ENCODE results near the gene CUL1.

The CUL1 gene

GRCh38 chr7:148761499-148762278, 63.0 kb downstream of the CUL1 start:
- DNase-seq (ENCODE audit: low spot score): no peak

GRCh38 chr7:148763622-148764021, 64.9 kb downstream of the CUL1 start:
- DNase-seq (ENCODE audit: low spot score): no peak

- DNase-seq (ENCODE audit: low spot score): no peak
Measured at GRCh38 chr7:148770004-148770403, 71.3 kb downstream of the CUL1 start.

- peak; percentile 82 for DNase-seq (ENCODE audit: low spot score)
Measured at GRCh38 chr7:148772297-148773089, 73.8 kb downstream of the CUL1 start.

GRCh38 chr7:148773334-148773733, 74.6 kb downstream of the CUL1 start:
- DNase-seq (ENCODE audit: low spot score): no peak

- no peak for DNase-seq (ENCODE audit: low spot score)
Measured at GRCh38 chr7:148774471-148774870, 75.8 kb downstream of the CUL1 start.

- no peak for DNase-seq (ENCODE audit: low spot score)
Measured at GRCh38 chr7:148782757-148783456, 84.2 kb downstream of the CUL1 start.

GRCh38 chr7:148783801-148784527, 85.3 kb downstream of the CUL1 start:
- DNase-seq (ENCODE audit: low spot score): no peak

- DNase-seq (ENCODE audit: low spot score): no peak
Measured at GRCh38 chr7:148787571-148788295, 89.0 kb downstream of the CUL1 start.

GRCh38 chr7:148789220-148789619, 90.5 kb downstream of the CUL1 start:
- DNase-seq (ENCODE audit: low spot score): no peak

GRCh38 chr7:148790131-148790726, 91.5 kb downstream of the CUL1 start:
- DNase-seq (ENCODE audit: low spot score): no peak

- no peak for DNase-seq (ENCODE audit: low spot score)
Measured at GRCh38 chr7:148790850-148791249, 92.1 kb downstream of the CUL1 start.

GRCh38 chr7:148791546-148791945, 92.8 kb downstream of the CUL1 start:
- DNase-seq (ENCODE audit: low spot score): no peak

GRCh38 chr7:148793590-148793989, 94.9 kb downstream of the CUL1 start:
- no peak for DNase-seq (ENCODE audit: low spot score)

- no peak for DNase-seq (ENCODE audit: low spot score)
Measured at GRCh38 chr7:148794476-148794875, 95.8 kb downstream of the CUL1 start.

GRCh38 chr7:148796841-148797240, 98.1 kb downstream of the CUL1 start:
- DNase-seq (ENCODE audit: low spot score): no peak

- DNase-seq (ENCODE audit: low spot score): no peak
Measured at GRCh38 chr7:148799893-148800555, 101.3 kb downstream of the CUL1 start.

- DNase-seq (ENCODE audit: low spot score): no peak
Measured at GRCh38 chr7:148800677-148801076, 102.0 kb downstream of the CUL1 start.

GRCh38 chr7:148802101-148802493, 103.4 kb downstream of the CUL1 start:
- no peak for DNase-seq (ENCODE audit: low spot score)

- no peak for DNase-seq (ENCODE audit: low spot score)
Measured at GRCh38 chr7:148803094-148803493, 104.4 kb downstream of the CUL1 start.
